Tibial nerve (tissue), 4 donors: ENCODE measurements around the gene WDR64.

Experiments
- EP300 ChIP-seq, 2 donors: sonication (generic); formaldehyde crosslinking; IDR thresholded peaks; one replicate each; pipeline ENCODE4 v1.6.1; 2017; ENCODE audit warnings: antibody characterized with exemption in 2 of 2, mild to moderate bottlenecking in 1 of 2
- POLR2A ChIP-seq, 2 donors: fragments of 450-650 bp; IDR thresholded peaks; one replicate each; pipeline ENCODE4 v1.6.1; 2017; ENCODE audit warnings: antibody characterized with exemption in 2 of 2, mild to moderate bottlenecking in 2 of 2, moderate library complexity in 2 of 2
- TF ChIP-seq, protein P1 (sequence below), 5 experiments: fragments of 200-600 bp in 3 of 5; fragments of 450-650 bp in 2 of 5; sonication (generic) in 3 of 5; IDR thresholded peaks; one replicate each; pipeline ENCODE4 v1.5.1; 2016 to 2019; ENCODE audit warnings: antibody characterized with exemption in 5 of 5, mild to moderate bottlenecking in 3 of 5, moderate library complexity in 2 of 5

DNA sequence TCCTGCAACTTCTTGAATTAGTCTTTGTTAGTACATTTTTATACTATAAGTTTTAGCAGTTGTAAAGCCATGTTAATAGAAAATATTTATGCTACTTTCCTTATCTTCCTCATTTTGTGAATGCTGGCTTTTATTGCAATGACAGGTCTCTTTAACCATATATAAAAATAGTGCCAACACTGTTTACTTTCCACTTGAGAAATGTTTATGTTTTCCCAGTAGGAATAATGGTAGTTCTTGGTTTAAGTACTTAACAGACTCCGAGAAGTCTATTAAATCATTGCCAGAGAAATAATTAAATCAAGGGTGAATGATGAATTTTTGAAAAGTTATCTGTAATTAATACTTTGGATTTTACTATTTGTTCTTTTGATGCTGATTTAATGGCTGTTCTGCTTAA, 21.6 kb upstream of the WDR64 start:
- no peak for TF ChIP-seq POLR2A (IDR thresholded peaks at IDR 0.05)
- TF ChIP-seq, protein P1, sequence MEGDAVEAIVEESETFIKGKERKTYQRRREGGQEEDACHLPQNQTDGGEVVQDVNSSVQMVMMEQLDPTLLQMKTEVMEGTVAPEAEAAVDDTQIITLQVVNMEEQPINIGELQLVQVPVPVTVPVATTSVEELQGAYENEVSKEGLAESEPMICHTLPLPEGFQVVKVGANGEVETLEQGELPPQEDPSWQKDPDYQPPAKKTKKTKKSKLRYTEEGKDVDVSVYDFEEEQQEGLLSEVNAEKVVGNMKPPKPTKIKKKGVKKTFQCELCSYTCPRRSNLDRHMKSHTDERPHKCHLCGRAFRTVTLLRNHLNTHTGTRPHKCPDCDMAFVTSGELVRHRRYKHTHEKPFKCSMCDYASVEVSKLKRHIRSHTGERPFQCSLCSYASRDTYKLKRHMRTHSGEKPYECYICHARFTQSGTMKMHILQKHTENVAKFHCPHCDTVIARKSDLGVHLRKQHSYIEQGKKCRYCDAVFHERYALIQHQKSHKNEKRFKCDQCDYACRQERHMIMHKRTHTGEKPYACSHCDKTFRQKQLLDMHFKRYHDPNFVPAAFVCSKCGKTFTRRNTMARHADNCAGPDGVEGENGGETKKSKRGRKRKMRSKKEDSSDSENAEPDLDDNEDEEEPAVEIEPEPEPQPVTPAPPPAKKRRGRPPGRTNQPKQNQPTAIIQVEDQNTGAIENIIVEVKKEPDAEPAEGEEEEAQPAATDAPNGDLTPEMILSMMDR (IDR thresholded peaks at IDR 0.05): no peak
- no peak for TF ChIP-seq EP300 (IDR thresholded peaks at IDR 0.05)
